HCT116 (cell line): ENCODE measurements around the gene RFX1. TPM values are rescaled to one million over a fixed set of nuclear protein-coding genes. Genes with fewer than 3 reads are reported as not detected.

Experiments used
- ATAC-seq: fragments of 200-7000 bp; cut with Tn5 transposase; 2 replicates; pipeline ENCODE4 v1.9.1; 2020; ENCODE audit warnings: mild to moderate bottlenecking, moderate library complexity
- BruUV-seq: library from RNA; stranded (reverse); fragments of 400-500 nt; replicated peaks from 2 replicates; lab custom pipeline; 2021; lab: Mats Ljungman, UMichigan
- CTCF ChIA-PET: fragments of 300-600 bp; sonication (Branson Sonifier 250); formaldehyde crosslinking; loops from one replicate; lab custom pipeline; 2021; ENCODE audit warnings: antibody characterized with exemption; lab: Charles Lee
- POLR2A ChIA-PET: fragments of 300-600, 350-600 bp; sonication (Branson Sonifier 250); formaldehyde crosslinking; loops from one replicate; lab custom pipeline; 2021; ENCODE audit warnings: antibody characterized with exemption; lab: Charles Lee
- RAD21 ChIA-PET, 2 experiments: fragments of 300-600 bp; sonication (Branson Sonifier 250); formaldehyde crosslinking; loops; one replicate each; lab custom pipeline; 2023; ENCODE audit warnings: low total read pairs in 2 of 2; ENCODE audit not compliant: uncharacterized antibody in 2 of 2, unreplicated experiment in 2 of 2, low non-redundant PET in 1 of 2; lab: Charles Lee
- DNase-seq: peaks from one replicate; pipeline ENCODE4 v3.0.0-alpha.2; 2010; ENCODE audit warnings: low read depth, low spot score
- H2AFZ ChIP-seq: fragments of 200-600 bp; shearing (Covaris generic), sonication (generic); 2 replicates; pipeline ENCODE4 v1.6.1; 2017; ENCODE audit warnings: low read depth, mixed run types, mixed read lengths, antibody characterized with exemption, low read length; ENCODE audit not compliant: poor library complexity, severe bottlenecking
- H3K27ac ChIP-seq: 2 replicates; pipeline ENCODE4 v1.5.1; 2012; ENCODE audit warnings: low read depth, low read length
- H3K27me3 ChIP-seq: fragments of 200-600 bp; sonication (generic); 2 replicates; pipeline ENCODE4 v1.6.1; 2016; ENCODE audit warnings: mixed run types, low read length, mixed read lengths; ENCODE audit not compliant: insufficient read depth
- H3K36me3 ChIP-seq, 2 experiments: fragments of 200-500 bp in 1 of 2; fragments of 200-600 bp in 1 of 2; sonication (Bioruptor generic) in 1 of 2; sonication (generic) in 1 of 2; 2 replicates each; pipeline versions ENCODE4 v1.5.1 to v1.6.1; 2014 to 2016; ENCODE audit warnings: low read length in 2 of 2, inconsistent platforms in 1 of 2, mixed read lengths in 1 of 2, mixed run types in 1 of 2; ENCODE audit not compliant: insufficient read depth in 2 of 2, control insufficient read depth in 1 of 2
- H3K4me1 ChIP-seq, 2 experiments: fragments of 200-600 bp in 1 of 2; sonication (generic) in 1 of 2; 2 replicates each; pipeline versions ENCODE4 v1.5.1 to v1.6.1; 2012 to 2017; ENCODE audit warnings: low read length in 2 of 2, inconsistent platforms in 1 of 2, mild to moderate bottlenecking in 1 of 2, mixed read lengths in 1 of 2, mixed run types in 1 of 2, moderate library complexity in 1 of 2; ENCODE audit not compliant: insufficient read depth in 2 of 2, control insufficient read depth in 1 of 2
- H3K4me2 ChIP-seq: fragments of 200-600 bp; sonication (generic); 2 replicates; pipeline ENCODE4 v1.6.1; 2017; ENCODE audit warnings: mixed run types, low read length, mixed read lengths
- H3K4me3 ChIP-seq, 2 experiments: fragments of 200-600 bp in 1 of 2; sonication (generic) in 1 of 2; replicated peaks in 1 of 2; 2 replicates each; pipeline ENCODE4 v1.5.1; 2011 to 2016; ENCODE audit warnings: low read length in 2 of 2, control low read depth in 1 of 2, low read depth in 1 of 2, mild to moderate bottlenecking in 1 of 2, mixed read lengths in 1 of 2, mixed run types in 1 of 2
- H3K79me2 ChIP-seq: fragments of 200-600 bp; sonication (generic); 2 replicates; pipeline ENCODE4 v1.6.1; 2017; ENCODE audit warnings: mild to moderate bottlenecking, mixed run types, low read length, moderate library complexity, mixed read lengths; ENCODE audit not compliant: insufficient read depth
- H3K9ac ChIP-seq: fragments of 200-600 bp; sonication (generic); 2 replicates; pipeline ENCODE4 v1.6.1; 2016; ENCODE audit warnings: low read length, mixed read lengths
- H3K9me2 ChIP-seq: fragments of 200-600 bp; sonication (generic), shearing (Covaris generic); 2 replicates; pipeline ENCODE4 v1.6.1; 2017; ENCODE audit warnings: mixed run types, mild to moderate bottlenecking, moderate library complexity; ENCODE audit not compliant: insufficient read depth
- H3K9me3 ChIP-seq, 2 experiments: fragments of 200-500 bp in 1 of 2; fragments of 200-600 bp in 1 of 2; sonication (Bioruptor generic) in 1 of 2; sonication (generic) in 1 of 2; 2 replicates each; pipeline ENCODE4 v1.6.1; 2014 to 2017; ENCODE audit warnings: low read length in 2 of 2, mixed read lengths in 2 of 2, inconsistent platforms in 1 of 2, low read depth in 1 of 2, mild to moderate bottlenecking in 1 of 2, mixed run types in 1 of 2, moderate library complexity in 1 of 2; ENCODE audit not compliant: control insufficient read depth in 1 of 2, insufficient read depth in 1 of 2
- H4K20me1 ChIP-seq: fragments of 200-600 bp; sonication (generic), shearing (Covaris generic); 2 replicates; pipeline ENCODE4 v1.6.1; 2017; ENCODE audit warnings: mixed run types, mild to moderate bottlenecking, moderate library complexity; ENCODE audit not compliant: insufficient read depth
- CBX3 ChIP-seq: IDR thresholded peaks from 2 replicates; pipeline ENCODE4 v1.6.1; 2012; ENCODE audit warnings: low read depth
- CTCF ChIP-seq, 3 experiments: fragments of 200-600 bp in 1 of 3; sonication (generic) in 1 of 3; IDR thresholded peaks in 2 of 3; conservative IDR thresholded peaks in 1 of 3; 2 replicates each; pipeline ENCODE4 v1.5.1; 2012 to 2017; ENCODE audit warnings: low read depth in 2 of 3, low read length in 2 of 3, antibody characterized with exemption in 1 of 3, borderline replicate concordance in 1 of 3, control low read depth in 1 of 3, mild to moderate bottlenecking in 1 of 3, mixed read lengths in 1 of 3, mixed run types in 1 of 3, moderate library complexity in 1 of 3; ENCODE audit not compliant: insufficient read depth in 1 of 3
- EGR1 ChIP-seq: IDR thresholded peaks from 2 replicates; pipeline ENCODE4 v1.6.1; 2012; ENCODE audit warnings: low read depth
- MAX ChIP-seq: IDR thresholded peaks from 2 replicates; pipeline ENCODE4 v1.6.1; 2012
- POLR2A ChIP-seq: IDR thresholded peaks from 2 replicates; pipeline ENCODE4 v1.7.0; 2011; ENCODE audit warnings: borderline replicate concordance; ENCODE audit not compliant: insufficient read depth, insufficient read length; ENCODE audit errors: extremely low read depth
- RAD21 ChIP-seq: IDR thresholded peaks from 2 replicates; pipeline ENCODE4 v1.6.1; 2012; ENCODE audit warnings: low read depth, mild to moderate bottlenecking
- SRF ChIP-seq: IDR thresholded peaks from 2 replicates; pipeline ENCODE4 v1.6.1; 2012; ENCODE audit warnings: low read depth
- TCF7L2 ChIP-seq: IDR thresholded peaks from 2 replicates; pipeline ENCODE4 v1.7.0; 2011; ENCODE audit warnings: borderline replicate concordance, inconsistent platforms; ENCODE audit not compliant: insufficient read depth, insufficient read length; ENCODE audit errors: extremely low read depth
- ZFX ChIP-seq: fragments of 450-650 bp; IDR thresholded peaks from 2 replicates; pipeline ENCODE4 v1.6.1; 2017
- ZNF274 ChIP-seq: fragments of 200-500 bp; sonication (Bioruptor generic); IDR thresholded peaks from 2 replicates; pipeline ENCODE4 v1.6.1; 2014; ENCODE audit warnings: mild to moderate bottlenecking, low read depth, low read length, inconsistent platforms
- intact Hi-C: fragments of 100-400 bp; cut with micrococcal nuclease; formaldehyde crosslinking; loops from 2 replicates; pipeline ENCODE4 v1.10.0; 2022
- total RNA-seq: library from RNA; stranded (reverse); gene quantifications from one replicate; pipeline ENCODE4 v1.2.1, GENCODE V29; 2021; ENCODE audit not compliant: unreplicated experiment

RFX1 gene
- total RNA-seq, 1 experiment from 2014 or later: 16.3 TPM

GRCh38 chr19:13929340-13929739 is 76.8 kb downstream of the RFX1 start (continued):
- TF ChIP-seq CTCF (IDR thresholded peaks at IDR 0.05 in 2 of 3, conservative IDR thresholded peaks at IDR 0.05 in 1 of 3; ENCODE audit: borderline replicate concordance in 1 of 3, insufficient read depth in 1 of 3, low read depth in 2 of 3, low read length in 2 of 3) (no peak), MAX (no peak), CBX3 (no peak), SRF (no peak)

- Histone ChIP-seq H3K4me2 (no peak overlapping the region), H3K9me3 (no peaks in the 10 kb centered on the region), H3K79me2 (no peaks in the 10 kb centered on the region), H3K27ac (no peak overlapping the region), H3K36me3 (peaks cover 7 to 8% of the 10 kb centered on the region in 2 experiments; a peak in 2 of 4 replicates), H3K4me1 (no peaks in the 10 kb centered on the region), H3K9me2 (no peaks in the 10 kb centered on the region), H3K4me3 (no peak overlapping the region), H2AFZ (no peak overlapping the region), H3K9ac (no peak overlapping the region), H4K20me1 (no peaks in the 10 kb centered on the region), H3K27me3 (no peaks in the 10 kb centered on the region)
- TF ChIP-seq ZFX (no peak), TCF7L2 (no peak), ZNF274 (no peak), POLR2A (no peak), RAD21 (no peak), EGR1 (no peak), CTCF (IDR thresholded peaks at IDR 0.05 in 2 of 3, conservative IDR thresholded peaks at IDR 0.05 in 1 of 3; ENCODE audit: borderline replicate concordance in 1 of 3, insufficient read depth in 1 of 3, low read depth in 2 of 3, low read length in 2 of 3) (no peak)
- DNase-seq (no peak), ATAC-seq (no peak)
- no TSS peak for BruUV-seq
- ChIA-PET POLR2A (no interaction called here), RAD21 (no interaction called here), CTCF (no interaction called here)
- intact Hi-C loops: no loop called here
These were observed 79.4 kb downstream of the RFX1 start for GRCh38 chr19:13926715-13927114.
